Measurements from ENCODE around the gene WDR54. TPM values are rescaled to one million over a fixed set of nuclear protein-coding genes. Genes with fewer than 3 reads are reported as not detected.

Gene WDR54
- total RNA-seq, 1 donor from 2014 or later = 25.0 TPM

GRCh38 chr2:74384051-74384450, 37.5 kb upstream of the WDR54 start:
- Mint-ChIP-seq H3K4me3 (no peak overlapping the region), H3K36me3 (no peaks in the 10 kb centered on the region), H3K4me1 (peaks cover 10% of the 10 kb centered on the region), H3K9me3 (no peaks in the 10 kb centered on the region), H3K27ac (no peak overlapping the region), H3K27me3 (ENCODE audit: low read depth) (no peaks in the 10 kb centered on the region)
- no peak for DNase-seq (ENCODE audit: low spot score in 2 of 2, unreplicated experiment in 2 of 2)
- TF ChIP-seq CTCF (IDR thresholded peaks at IDR 0.05; ENCODE audit: unreplicated experiment) = no peak

- Mint-ChIP-seq H3K36me3 (no peaks in the 10 kb centered on the region), H3K4me3 (no peak overlapping the region), H3K27me3 (ENCODE audit: low read depth) (no peaks in the 10 kb centered on the region), H3K27ac (no peak overlapping the region), H3K4me1 (peaks cover 2% of the 10 kb centered on the region), H3K9me3 (no peaks in the 10 kb centered on the region)
- no peak for DNase-seq (ENCODE audit: low spot score in 2 of 2, unreplicated experiment in 2 of 2)
- TF ChIP-seq CTCF (IDR thresholded peaks at IDR 0.05; ENCODE audit: unreplicated experiment) = no peak
Observed at GRCh38 chr2:74385396-74385795, 36.1 kb upstream of the WDR54 start.

- no peak for DNase-seq (ENCODE audit: low spot score in 2 of 2, unreplicated experiment in 2 of 2)
- H3K4me1 Mint-ChIP-seq = peaks cover 5% of the 10 kb centered on the region
- no peaks in the 10 kb centered on the region for H3K9me3 Mint-ChIP-seq
- no peak for TF ChIP-seq CTCF (IDR thresholded peaks at IDR 0.05; ENCODE audit: unreplicated experiment)
- H3K27ac Mint-ChIP-seq = no peak overlapping the region
- H3K36me3 Mint-ChIP-seq = no peaks in the 10 kb centered on the region
- H3K27me3 Mint-ChIP-seq (ENCODE audit: low read depth) = no peaks in the 10 kb centered on the region
- H3K4me3 Mint-ChIP-seq = no peak overlapping the region
Observed at GRCh38 chr2:74387346-74387745, 34.2 kb upstream of the WDR54 start.

GRCh38 chr2:74390606-74391005, 30.9 kb upstream of the WDR54 start:
- no peaks in the 10 kb centered on the region for H3K9me3 Mint-ChIP-seq
- peaks cover 6% of the 10 kb centered on the region for H3K4me1 Mint-ChIP-seq
- no peak for TF ChIP-seq CTCF (IDR thresholded peaks at IDR 0.05; ENCODE audit: unreplicated experiment)
- peaks cover 5% of the 10 kb centered on the region for H3K27me3 Mint-ChIP-seq (ENCODE audit: low read depth)
- no peaks in the 10 kb centered on the region for H3K36me3 Mint-ChIP-seq
- no peak overlapping the region for H3K27ac Mint-ChIP-seq
- no peak for DNase-seq (ENCODE audit: low spot score in 2 of 2, unreplicated experiment in 2 of 2)
- peak overlapping the region; percentile 95 for H3K4me3 Mint-ChIP-seq

DNA sequence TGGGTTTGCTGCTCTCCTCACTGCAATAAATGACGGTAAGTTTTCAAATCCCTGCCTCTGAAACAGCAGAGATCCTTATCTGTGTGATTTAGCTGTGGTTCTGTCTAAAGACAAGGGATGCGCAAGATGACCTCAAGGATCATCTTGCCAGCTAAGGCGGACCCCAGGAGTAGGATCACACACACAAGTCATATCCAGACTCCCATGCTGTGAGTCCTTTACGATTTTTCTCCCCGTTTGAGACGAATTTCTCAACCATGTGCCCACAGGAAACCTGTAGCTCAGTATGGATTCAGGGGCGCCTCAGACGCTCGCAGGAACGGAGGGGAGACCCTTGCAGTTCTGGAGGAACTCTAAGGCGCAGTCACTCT, 30.3 kb upstream of the WDR54 start:
- TF ChIP-seq CTCF (IDR thresholded peaks at IDR 0.05; ENCODE audit: unreplicated experiment) = no peak
- Mint-ChIP-seq H3K36me3 (no peaks in the 10 kb centered on the region), H3K27me3 (ENCODE audit: low read depth) (peaks cover 5% of the 10 kb centered on the region), H3K27ac (peak overlapping the region; percentile 95), H3K4me3 (peak overlapping the region; percentile 95), H3K9me3 (no peaks in the 10 kb centered on the region), H3K4me1 (peaks cover 6% of the 10 kb centered on the region)
- DNase-seq (ENCODE audit: low spot score in 2 of 2, unreplicated experiment in 2 of 2) = no peak

Data from mesothelial cell of epicardium (in vitro differentiated cells).